BLaER1 treated with 17β-estradiol and CSF1 and Interleukin-3, amounts not matched to agents 10 nM and 100 nM (cell line): ENCODE results near the gene ZDHHC19.

Experiments
- H3K27ac ChIP-seq, 11 experiments: shearing (Covaris generic); formaldehyde crosslinking; 2 replicates each; pipeline ENCODE4 v1.8.1; 2022
- H3K27me3 ChIP-seq, 11 experiments: shearing (Covaris generic); formaldehyde crosslinking; 2 replicates each; pipeline ENCODE4 v1.8.1; 2022
- H3K36me3 ChIP-seq, 11 experiments: shearing (Covaris generic); formaldehyde crosslinking; 2 replicates each; pipeline ENCODE4 v1.8.1; 2022
- H3K4me1 ChIP-seq, 10 experiments: shearing (Covaris generic); formaldehyde crosslinking; 2 replicates each; pipeline ENCODE4 v1.8.1; 2022
- H3K4me2 ChIP-seq, 11 experiments: shearing (Covaris generic); formaldehyde crosslinking; 2 replicates each; pipeline ENCODE4 v1.8.1; 2022
- H3K4me3 ChIP-seq, 10 experiments: shearing (Covaris generic); formaldehyde crosslinking; 2 replicates each; pipeline ENCODE4 v1.8.1; 2022
- H3K9ac ChIP-seq, 11 experiments: shearing (Covaris generic); formaldehyde crosslinking; 2 replicates each; pipeline ENCODE4 v1.8.1; 2022
- H3K9me3 ChIP-seq, 11 experiments: shearing (Covaris generic); formaldehyde crosslinking; replicated peaks in 1 of 11; 2 replicates each; pipeline ENCODE4 v1.8.1; 2022
- H4K20me1 ChIP-seq, 11 experiments: shearing (Covaris generic); formaldehyde crosslinking; 2 replicates each; pipeline ENCODE4 v1.8.1; 2022
- Cebpa-rat ChIP-seq, 11 experiments: shearing (Covaris generic); IDR thresholded peaks; 2 replicates each; pipeline ENCODE4 v1.8.1; 2022

The ZDHHC19 gene

GRCh38 chr3:196227629-196228493, 16.7 kb upstream of the ZDHHC19 start:
- H3K36me3 ChIP-seq = peaks cover 0 to 5% (median 0%) of the 10 kb centered on the region in 11 experiments; a peak in 1 of 22 replicates
- H3K4me1 ChIP-seq = peaks cover 8 to 28% (median 22%) of the 10 kb centered on the region in 10 experiments
- H4K20me1 ChIP-seq = peaks cover 0 to 7% (median 0%) of the 10 kb centered on the region in 11 experiments; a peak in 1 of 22 replicates
- H3K4me3 ChIP-seq = no peak overlapping the region
- H3K27me3 ChIP-seq = no peaks in the 10 kb centered on the region
- H3K27ac ChIP-seq = peak overlapping the region in 3 of 11 experiments; percentile 10 to 26 (median 12); a peak in 4 of 22 replicates
- no peak overlapping the region for H3K4me2 ChIP-seq
- no peaks in the 10 kb centered on the region for H3K9me3 ChIP-seq
- no peak for TF ChIP-seq Cebpa-rat (IDR thresholded peaks at IDR 0.05)
- no peak overlapping the region; a peak in 2 of 22 replicates for H3K9ac ChIP-seq

DNA sequence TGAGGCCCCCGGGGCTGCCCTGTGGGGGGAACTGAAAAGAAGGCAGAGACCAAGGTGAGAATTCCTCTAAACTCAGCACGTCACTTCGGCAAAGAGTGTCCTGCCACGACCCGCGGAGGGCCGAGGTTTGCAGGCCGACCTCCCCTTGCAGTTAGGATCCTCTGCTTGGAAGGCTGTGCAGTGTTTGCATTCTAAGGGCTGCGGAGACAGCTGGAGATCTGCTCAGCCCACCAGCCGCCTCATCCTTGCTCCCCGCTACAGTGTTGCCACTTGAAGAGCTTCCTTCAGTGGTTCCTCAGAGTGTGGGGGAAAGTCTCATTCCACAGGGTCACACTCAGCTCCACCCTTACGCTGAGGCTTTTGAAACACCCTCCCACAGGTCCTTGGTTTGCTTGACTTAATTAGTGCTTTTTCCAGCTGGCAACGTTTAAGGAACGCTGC, 15.9 kb upstream of the ZDHHC19 start:
- no peak for TF ChIP-seq Cebpa-rat (IDR thresholded peaks at IDR 0.05)
- H3K4me3 ChIP-seq = no peak overlapping the region

DNA sequence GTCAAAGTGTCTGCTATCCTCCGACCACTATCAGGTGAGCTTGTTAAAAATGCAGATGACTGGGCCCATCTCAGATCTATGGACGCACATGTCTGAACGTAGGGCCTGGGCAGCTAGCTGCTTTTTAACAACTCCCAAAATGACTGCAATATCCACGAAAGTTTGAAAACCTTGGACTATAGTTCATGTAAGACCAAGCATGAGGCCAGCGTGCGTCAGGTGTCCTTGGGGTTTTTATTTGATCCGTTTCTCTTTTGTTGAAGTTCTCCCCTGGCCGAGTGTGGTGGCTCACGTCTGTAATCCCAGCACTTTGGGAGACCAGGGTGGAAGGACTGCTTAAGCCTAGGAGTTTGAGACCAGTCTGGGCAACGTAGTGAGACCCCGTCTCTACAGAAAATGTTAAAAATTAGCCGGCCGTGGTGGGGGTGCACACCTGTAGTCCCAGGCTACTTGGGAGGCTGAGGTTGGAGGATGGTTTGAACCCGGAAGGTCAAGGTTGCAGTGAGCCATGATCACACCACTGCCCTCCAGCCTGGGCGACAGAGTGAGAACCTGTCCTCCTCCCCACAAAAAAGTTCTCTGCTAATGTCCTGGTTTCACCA, 14.7 kb upstream of the ZDHHC19 start:
- Histone ChIP-seq H3K4me3 (no peak overlapping the region), H3K9ac (no peak overlapping the region), H3K36me3 (no peaks in the 10 kb centered on the region), H3K4me2 (no peak overlapping the region), H3K27ac (no peak overlapping the region), H3K9me3 (no peaks in the 10 kb centered on the region), H3K4me1 (peaks cover 7 to 34% (median 29%) of the 10 kb centered on the region in 10 experiments), H4K20me1 (no peaks in the 10 kb centered on the region; a peak in 1 of 22 replicates), H3K27me3 (no peaks in the 10 kb centered on the region)
- no peak for TF ChIP-seq Cebpa-rat (IDR thresholded peaks at IDR 0.05)

More for the DNA sequence above, 15.9 kb upstream of the ZDHHC19 start:
- Histone ChIP-seq H3K27ac (peak overlapping the region in 3 of 11 experiments; percentile 6 to 26 (median 12); a peak in 2 of 22 replicates), H4K20me1 (no peaks in the 10 kb centered on the region; a peak in 1 of 22 replicates), H3K4me1 (peaks cover under 1 to 25% (median 22%) of the 10 kb centered on the region in 10 experiments; a peak in 19 of 20 replicates), H3K4me2 (no peak overlapping the region), H3K9ac (no peak overlapping the region), H3K9me3 (no peaks in the 10 kb centered on the region), H3K36me3 (peaks cover 0 to 5% (median 0%) of the 10 kb centered on the region in 11 experiments; a peak in 1 of 22 replicates), H3K27me3 (no peaks in the 10 kb centered on the region)

GRCh38 chr3:196225086-196225485, 13.9 kb upstream of the ZDHHC19 start:
- Histone ChIP-seq H4K20me1 (no peaks in the 10 kb centered on the region; a peak in 1 of 22 replicates), H3K27ac (peak overlapping the region in 1 of 11 experiments; percentile 29; a peak in 1 of 22 replicates)

GRCh38 chr3:196222876-196223595, 11.8 kb upstream of the ZDHHC19 start:
- TF ChIP-seq Cebpa-rat (IDR thresholded peaks at IDR 0.05) = no peak
- Histone ChIP-seq H3K27ac (peak overlapping the region in 7 of 11 experiments; percentile 15 to 99 (median 49); a peak in 11 of 22 replicates), H3K36me3 (no peaks in the 10 kb centered on the region), H3K27me3 (no peaks in the 10 kb centered on the region), H4K20me1 (no peaks in the 10 kb centered on the region), H3K4me3 (no peak overlapping the region), H3K4me1 (peaks cover 35 to 63% (median 57%) of the 10 kb centered on the region in 10 experiments), H3K9me3 (no peaks in the 10 kb centered on the region), H3K9ac (peak overlapping the region in 1 of 11 experiments; percentile 17; a peak in 2 of 22 replicates), H3K4me2 (peak overlapping the region in 10 of 11 experiments; percentile 11 to 80 (median 52); a peak in 16 of 22 replicates)

More at GRCh38 chr3:196225086-196225485, 13.9 kb upstream of the ZDHHC19 start:
- H3K4me3 ChIP-seq = no peak overlapping the region
- H3K9me3 ChIP-seq = no peaks in the 10 kb centered on the region
- H3K4me2 ChIP-seq = no peak overlapping the region
- no peaks in the 10 kb centered on the region for H3K36me3 ChIP-seq
- H3K9ac ChIP-seq = no peak overlapping the region
- peaks cover 15 to 42% (median 37%) of the 10 kb centered on the region in 10 experiments for H3K4me1 ChIP-seq
- no peaks in the 10 kb centered on the region for H3K27me3 ChIP-seq
- no peak for TF ChIP-seq Cebpa-rat (IDR thresholded peaks at IDR 0.05)

DNA sequence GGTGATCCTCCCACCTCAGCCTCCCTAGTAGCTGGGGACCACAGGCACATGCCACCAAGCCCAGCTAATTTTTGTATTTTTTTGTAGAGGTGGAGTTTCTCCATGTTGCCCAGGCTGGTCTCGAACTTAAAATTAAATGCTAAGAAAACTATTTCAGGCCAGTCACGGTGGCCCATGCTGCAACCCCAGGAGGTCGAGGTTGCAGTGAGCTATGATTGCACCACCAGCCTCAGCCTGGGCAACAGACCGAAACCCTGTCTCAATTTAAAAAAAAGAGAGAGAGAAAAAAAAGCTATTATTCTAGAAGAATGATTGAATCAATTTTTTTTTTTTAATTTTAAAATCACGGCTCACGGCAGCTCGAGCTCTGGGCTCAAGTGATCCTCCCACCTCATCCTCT, 9.8 kb upstream of the ZDHHC19 start:
- peak overlapping the region; percentile 78 to 93 (median 88) for H3K4me2 ChIP-seq
- TF ChIP-seq Cebpa-rat (IDR thresholded peaks at IDR 0.05) = peak in 9 of 11 experiments; percentile 48 to 94 (median 81); a peak in 15 of 22 replicates
- H3K27ac ChIP-seq = peak overlapping the region; percentile 78 to 99 (median 96); a peak in 21 of 22 replicates

DNA sequence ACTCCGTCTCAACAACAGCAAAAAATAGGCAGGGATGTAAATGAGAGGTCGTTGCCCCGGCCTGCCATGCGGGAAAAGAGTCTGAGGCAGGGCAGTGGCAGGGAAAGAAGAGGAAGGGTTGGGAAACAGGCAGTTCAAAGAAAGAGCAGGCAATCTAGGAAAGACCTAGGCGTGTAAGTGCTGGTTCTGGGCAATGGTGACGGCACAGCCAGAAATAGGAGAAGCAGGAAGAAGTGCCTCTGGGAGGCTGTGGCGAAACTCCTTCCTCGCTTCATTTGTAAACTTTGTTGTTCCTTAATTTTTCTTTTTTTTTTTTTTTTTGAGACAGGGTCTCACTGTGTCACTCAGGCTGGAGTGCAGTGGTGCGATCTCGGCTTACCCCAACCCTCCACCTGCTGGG, 9.4 kb upstream of the ZDHHC19 start:
- no peaks in the 10 kb centered on the region for H3K9me3 ChIP-seq
- H3K27ac ChIP-seq = peak overlapping the region; percentile 78 to 99 (median 96)
- no peaks in the 10 kb centered on the region for H3K27me3 ChIP-seq
- peaks cover 58 to 86% (median 76%) of the 10 kb centered on the region in 10 experiments for H3K4me1 ChIP-seq
- H3K36me3 ChIP-seq = no peaks in the 10 kb centered on the region
- peak overlapping the region; percentile 78 to 93 (median 88) for H3K4me2 ChIP-seq
- H3K9ac ChIP-seq = peak overlapping the region; percentile 63 to 89 (median 83); a peak in 21 of 22 replicates
- H3K4me3 ChIP-seq = peak overlapping the region in 5 of 10 experiments; percentile 7 to 63 (median 36); a peak in 7 of 20 replicates
- TF ChIP-seq Cebpa-rat (IDR thresholded peaks at IDR 0.05) = peak in 4 of 11 experiments; percentile 27 to 68 (median 63); a peak in 5 of 22 replicates
- no peaks in the 10 kb centered on the region for H4K20me1 ChIP-seq

More for the DNA sequence above, 9.8 kb upstream of the ZDHHC19 start:
- H4K20me1 ChIP-seq = no peaks in the 10 kb centered on the region
- no peaks in the 10 kb centered on the region for H3K36me3 ChIP-seq
- peak overlapping the region; percentile 63 to 89 (median 83); a peak in 21 of 22 replicates for H3K9ac ChIP-seq
- peaks cover 54 to 82% (median 73%) of the 10 kb centered on the region in 10 experiments for H3K4me1 ChIP-seq
- no peaks in the 10 kb centered on the region for H3K27me3 ChIP-seq
- peak overlapping the region in 5 of 10 experiments; percentile 7 to 63 (median 36); a peak in 6 of 20 replicates for H3K4me3 ChIP-seq
- no peaks in the 10 kb centered on the region for H3K9me3 ChIP-seq

- H3K4me2 ChIP-seq = peak overlapping the region; percentile 78 to 93 (median 88)
- H3K9ac ChIP-seq = peak overlapping the region; percentile 63 to 89 (median 83); a peak in 21 of 22 replicates
- no peaks in the 10 kb centered on the region for H4K20me1 ChIP-seq
- TF ChIP-seq Cebpa-rat (IDR thresholded peaks at IDR 0.05) = peak in 1 of 11 experiments; percentile 55; a peak in 2 of 22 replicates
- H3K36me3 ChIP-seq = no peaks in the 10 kb centered on the region
- no peaks in the 10 kb centered on the region for H3K27me3 ChIP-seq
- peak overlapping the region in 8 of 10 experiments; percentile 36 to 63 (median 47); a peak in 11 of 20 replicates for H3K4me3 ChIP-seq
- no peaks in the 10 kb centered on the region for H3K9me3 ChIP-seq
- peak overlapping the region; percentile 78 to 99 (median 96) for H3K27ac ChIP-seq
- peaks cover 58 to 90% (median 80%) of the 10 kb centered on the region in 10 experiments for H3K4me1 ChIP-seq
Measured at GRCh38 chr3:196219970-196220311, 8.7 kb upstream of the ZDHHC19 start.
